NCI-H1048 (cell line): ENCODE data around the gene WIPF2.
A peak's percentile ranks its signal among the peaks of the same experiment; 100 is the strongest.
"Not testable (repeated sequence)": the region's sequence is repeated elsewhere in the genome, so short reads cannot be mapped to it uniquely, and the experiment has no call there.

Experiments
- DNase-seq: peaks from one replicate; lab custom pipeline; 2025; lab: John Stamatoyannopoulos, UW

The WIPF2 gene

GRCh38 chr17:40192961-40193360 lies 26.1 kb upstream of the WIPF2 start:
- DNase-seq, result no peak

GRCh38 chr17:40194821-40195220 lies 24.3 kb upstream of the WIPF2 start:
- DNase-seq, result no peak

- no peak for DNase-seq
Observed at GRCh38 chr17:40197550-40197949, 21.6 kb upstream of the WIPF2 start.

DNA sequence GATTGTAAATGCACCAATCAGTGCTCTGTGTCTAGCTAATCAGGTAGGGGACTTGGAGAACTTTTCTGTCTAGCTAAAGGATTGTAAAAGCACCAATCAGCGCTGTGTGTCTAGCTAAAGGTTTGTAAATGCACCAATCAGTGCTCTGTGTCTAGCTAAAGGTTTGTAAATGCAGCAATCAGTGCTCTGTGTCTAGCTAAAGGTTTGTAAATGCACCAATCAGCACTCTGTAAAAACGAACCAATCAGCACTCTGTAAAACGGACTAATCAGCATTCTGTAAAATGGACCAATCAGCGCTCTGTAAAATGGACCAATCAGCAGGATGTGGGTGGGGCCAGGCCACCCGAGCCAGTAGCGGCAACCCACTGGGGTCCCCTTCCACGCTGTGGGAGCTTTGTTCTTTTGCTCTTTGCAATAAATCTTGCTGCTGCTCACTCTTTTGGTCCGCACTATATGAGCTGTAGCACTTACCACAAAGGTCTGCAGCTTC lies 21.1 kb upstream of the WIPF2 start:
- not testable (repeated sequence) for DNase-seq

GRCh38 chr17:40198576-40198975 lies 20.5 kb upstream of the WIPF2 start:
- no peak for DNase-seq

DNA sequence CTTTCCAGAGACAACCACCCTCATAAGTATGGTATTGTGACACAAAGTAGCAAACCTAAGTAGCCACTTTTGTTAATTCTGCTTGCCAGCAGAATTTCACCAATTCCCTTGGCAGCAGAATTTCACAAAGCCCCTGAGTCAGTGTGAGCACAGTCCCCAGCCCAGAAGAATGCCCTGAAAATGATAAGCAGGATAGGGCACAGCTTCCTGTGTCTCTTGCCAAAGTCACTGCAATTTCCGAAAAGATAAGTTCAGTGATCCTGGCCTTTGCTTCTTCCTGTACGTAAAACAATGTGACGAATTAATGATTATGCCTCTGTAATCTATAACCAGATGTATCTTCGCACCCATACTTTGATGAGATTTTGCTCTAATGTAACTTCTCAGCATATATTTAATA lies 16.0 kb upstream of the WIPF2 start:
- no peak for DNase-seq

- DNase-seq, result not testable (repeated sequence)
Observed at GRCh38 chr17:40206193-40206592, 12.9 kb upstream of the WIPF2 start.

DNA sequence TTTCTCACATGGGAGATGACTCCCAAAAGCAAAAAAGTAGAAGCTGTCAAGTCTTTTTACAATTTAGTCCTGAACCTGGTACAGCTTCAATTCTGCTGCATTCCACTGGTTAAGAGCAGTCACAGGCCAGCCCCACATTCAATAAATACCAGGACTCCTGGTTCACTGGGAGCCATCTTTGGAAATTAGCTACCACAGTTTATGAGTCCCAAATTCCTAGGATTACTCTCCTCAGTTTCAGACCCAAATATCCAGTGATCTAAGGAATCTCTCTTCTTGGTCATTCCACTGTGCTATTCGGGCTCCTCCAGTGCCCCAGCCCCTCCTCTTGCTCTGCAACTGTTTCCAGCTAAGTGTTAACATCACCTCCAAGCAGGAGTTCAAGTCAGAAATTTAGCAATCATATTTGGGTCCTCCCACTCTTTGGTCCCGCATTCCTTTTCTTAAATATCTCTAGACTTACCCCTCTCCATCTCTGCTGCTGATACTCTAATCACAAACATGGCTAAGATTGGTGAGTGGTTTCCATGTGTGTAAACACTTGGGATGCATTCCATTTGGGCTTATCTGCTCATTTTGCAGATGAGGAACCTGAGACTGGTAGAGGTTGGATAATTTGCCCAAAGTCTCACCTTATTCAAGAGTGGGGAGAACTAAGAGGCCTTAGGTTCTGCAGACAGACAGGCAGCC lies 9.6 kb upstream of the WIPF2 start:
- DNase-seq, result no peak

- DNase-seq, result not testable (repeated sequence)
Observed at GRCh38 chr17:40213914-40214313, 5.2 kb upstream of the WIPF2 start.

DNA sequence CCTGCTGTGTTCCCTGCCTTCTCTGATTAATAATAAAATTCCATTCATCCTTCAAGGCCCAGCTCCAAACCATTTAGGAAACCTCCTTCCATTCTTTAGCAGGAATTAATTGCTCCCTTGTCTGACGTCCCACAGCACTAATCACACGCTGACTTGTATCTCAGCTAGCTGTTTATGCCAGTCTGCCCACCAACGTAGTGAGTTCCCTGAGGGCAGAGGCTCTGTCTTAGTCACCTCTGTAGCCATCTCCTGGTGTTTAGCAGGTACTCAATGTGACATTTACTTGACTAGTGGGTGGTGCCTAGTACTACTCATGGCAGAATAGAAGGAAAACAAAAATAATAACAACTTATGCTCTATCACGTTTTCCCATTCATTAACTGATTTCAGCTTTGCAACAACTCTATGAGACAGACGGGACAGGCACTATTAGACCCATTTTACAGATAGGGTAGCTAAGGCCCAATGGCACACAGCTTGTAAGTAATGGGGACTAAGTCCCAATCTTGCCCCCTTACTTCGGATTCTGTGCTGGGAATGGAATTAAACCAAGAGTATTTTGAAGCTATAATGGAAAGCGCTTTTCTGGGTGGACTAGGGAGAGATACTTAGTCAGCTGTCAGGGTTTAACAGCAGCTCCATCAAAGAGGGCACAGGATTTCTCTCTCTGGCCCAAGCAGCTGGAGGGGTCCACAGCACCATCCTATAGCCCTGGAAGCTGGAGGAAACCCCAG lies 931 bp upstream of the WIPF2 start:
- DNase-seq, result no peak

- peak; percentile 16 for DNase-seq
Observed at GRCh38 chr17:40219594-40220338, 662 bp downstream of the WIPF2 start.

DNA sequence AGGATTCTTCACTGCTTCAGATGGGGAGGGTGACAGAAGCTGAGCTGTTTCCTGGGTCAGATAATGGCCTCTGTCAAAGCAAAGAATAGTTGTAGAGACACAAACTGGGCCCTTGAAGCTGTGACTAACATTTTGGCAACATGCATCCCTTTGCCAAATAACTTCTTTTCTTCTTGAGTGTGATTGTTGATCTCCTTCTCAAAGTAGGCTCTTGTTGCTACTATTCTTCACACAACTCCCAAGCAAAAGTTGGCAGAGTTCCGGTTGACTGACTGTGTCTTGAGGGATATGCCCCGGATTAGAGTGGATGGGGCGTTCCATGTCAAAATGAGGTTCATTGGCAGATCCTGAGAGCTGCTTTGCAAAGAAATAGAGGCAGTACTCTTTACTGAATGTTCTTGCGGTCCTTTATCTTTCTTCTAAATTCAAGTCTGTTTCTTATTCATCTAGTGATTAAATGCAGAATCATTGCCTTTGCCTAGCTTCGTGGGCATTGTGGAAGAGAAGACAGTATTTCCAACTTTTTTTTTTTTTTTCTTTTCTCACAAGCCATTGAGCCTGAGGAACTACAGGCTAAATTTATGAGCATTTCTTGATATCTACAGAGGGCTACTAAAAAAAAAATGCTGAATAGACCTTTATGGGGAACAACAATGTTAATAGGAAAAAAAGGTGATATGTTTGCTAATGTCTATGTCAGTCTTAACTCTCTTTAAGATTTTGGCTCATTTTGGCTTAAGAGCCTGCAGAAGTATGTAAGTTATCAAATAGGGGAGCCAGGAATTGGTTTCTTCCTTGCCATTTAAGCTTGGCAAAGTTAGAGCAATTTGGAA lies 5.8 kb downstream of the WIPF2 start:
- no peak for DNase-seq

GRCh38 chr17:40229146-40229545 lies 10.0 kb downstream of the WIPF2 start:
- DNase-seq, result not testable (repeated sequence)

GRCh38 chr17:40230670-40231069 lies 11.6 kb downstream of the WIPF2 start:
- no peak for DNase-seq

DNA sequence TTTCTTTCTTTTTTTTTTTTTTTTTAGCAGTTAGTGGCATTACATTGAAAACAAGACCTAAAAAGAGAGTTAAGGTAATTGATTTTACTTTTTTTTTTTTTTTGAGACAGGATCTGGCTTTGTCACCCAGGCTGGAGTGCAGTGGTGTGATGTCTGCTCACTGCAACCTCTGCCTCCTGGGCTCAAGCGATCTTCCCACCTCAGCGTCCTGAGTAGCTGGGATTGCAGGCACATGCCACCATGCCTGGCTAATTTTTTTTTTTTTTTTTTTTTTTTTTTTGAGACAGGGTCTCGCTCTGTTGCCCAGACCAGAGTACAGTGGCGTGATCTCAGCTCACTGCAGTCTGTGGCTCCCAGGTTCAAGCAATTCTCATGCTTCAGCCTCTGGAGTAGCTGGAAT lies 12.8 kb downstream of the WIPF2 start:
- DNase-seq, result not testable (repeated sequence)

DNA sequence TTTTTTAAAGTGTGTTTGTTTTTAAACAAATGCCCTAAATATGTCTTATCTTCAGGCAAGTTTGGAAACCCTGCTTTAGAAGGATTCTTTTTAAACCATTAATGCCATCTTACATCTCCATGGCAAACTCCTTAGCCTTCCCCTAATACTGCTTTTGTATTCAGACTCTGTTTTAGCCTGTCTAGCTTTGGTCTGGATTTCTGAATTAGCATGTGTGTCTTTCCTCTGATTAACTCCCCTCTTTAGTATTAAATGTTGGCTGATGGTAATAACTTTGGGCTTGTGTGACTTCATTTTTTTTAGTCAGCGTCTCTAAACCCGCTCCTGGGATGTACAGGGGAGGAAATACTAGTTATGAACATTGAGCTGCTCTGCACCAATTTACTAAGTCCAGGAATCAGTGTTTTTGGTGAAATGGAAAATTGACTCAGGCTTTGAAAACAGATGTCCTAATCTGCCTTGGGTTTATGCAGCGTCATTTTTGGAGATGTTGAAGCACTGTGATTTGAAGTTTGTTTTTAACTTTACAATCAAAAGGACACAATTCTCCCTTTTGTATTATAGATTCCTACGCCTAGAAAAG lies 22.2 kb downstream of the WIPF2 start:
- no peak for DNase-seq

- no peak for DNase-seq
Observed at GRCh38 chr17:40242774-40243173, 23.7 kb downstream of the WIPF2 start.

GRCh38 chr17:40243761-40244160 lies 24.7 kb downstream of the WIPF2 start:
- no peak for DNase-seq

DNA sequence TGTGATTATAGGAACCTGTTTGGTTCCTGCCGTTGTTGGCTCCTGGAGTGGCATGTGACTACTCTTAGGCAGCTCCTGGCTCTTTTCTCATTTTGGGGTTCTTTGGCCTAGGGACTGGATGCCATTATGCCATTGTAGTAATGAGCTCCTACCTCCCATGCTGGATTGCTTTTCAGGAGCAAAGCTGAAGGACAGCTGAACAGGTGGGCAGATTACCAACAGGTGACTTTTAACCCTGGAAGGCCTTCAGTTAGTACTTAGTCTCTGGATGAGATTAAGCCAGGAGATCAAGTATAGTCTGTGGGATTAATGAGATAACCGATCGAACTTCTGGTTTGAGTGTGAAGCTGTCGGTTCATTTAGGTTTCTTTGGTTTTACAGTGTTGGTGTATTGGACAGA lies 25.2 kb downstream of the WIPF2 start:
- DNase-seq, result no peak

DNA sequence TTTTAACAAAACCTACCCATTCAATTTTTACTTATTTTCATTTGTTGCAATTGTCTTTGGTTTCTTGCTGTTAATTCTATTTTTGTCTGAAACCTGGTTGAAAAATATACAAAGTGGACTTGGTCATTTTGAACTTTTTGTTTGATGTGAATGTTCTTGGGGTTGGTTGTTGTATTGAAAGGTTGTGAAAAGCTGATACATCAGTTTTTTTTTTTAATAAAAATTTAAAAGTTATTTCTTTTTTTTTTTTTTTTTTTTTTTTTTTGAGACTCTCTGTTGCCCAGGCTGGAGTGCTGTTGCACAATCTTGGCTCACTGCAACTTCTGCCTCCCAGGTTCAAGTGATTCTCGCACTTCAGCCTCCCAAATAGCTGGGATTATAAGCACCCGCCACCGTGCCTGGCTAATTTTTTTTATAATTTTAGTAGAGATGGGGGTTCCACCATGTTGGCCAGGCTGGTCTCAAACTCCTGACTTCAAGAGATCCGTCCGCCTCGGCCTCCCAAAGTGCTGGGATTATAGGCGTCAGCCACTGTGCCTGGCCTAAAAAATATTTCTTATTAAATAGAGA lies 28.9 kb downstream of the WIPF2 start:
- DNase-seq, result no peak

- DNase-seq, result no peak
Observed at GRCh38 chr17:40248507-40248906, 29.4 kb downstream of the WIPF2 start.
